HG02981 (cell line): ENCODE data around the gene SPSB1.

Source experiments
- ATAC-seq: cut with Tn5 transposase; IDR thresholded peaks from one replicate; pipeline ENCODE4 v1.9.1; 2021; ENCODE audit warnings: mild to moderate bottlenecking, moderate library complexity; ENCODE audit not compliant: unreplicated experiment

The SPSB1 gene

DNA sequence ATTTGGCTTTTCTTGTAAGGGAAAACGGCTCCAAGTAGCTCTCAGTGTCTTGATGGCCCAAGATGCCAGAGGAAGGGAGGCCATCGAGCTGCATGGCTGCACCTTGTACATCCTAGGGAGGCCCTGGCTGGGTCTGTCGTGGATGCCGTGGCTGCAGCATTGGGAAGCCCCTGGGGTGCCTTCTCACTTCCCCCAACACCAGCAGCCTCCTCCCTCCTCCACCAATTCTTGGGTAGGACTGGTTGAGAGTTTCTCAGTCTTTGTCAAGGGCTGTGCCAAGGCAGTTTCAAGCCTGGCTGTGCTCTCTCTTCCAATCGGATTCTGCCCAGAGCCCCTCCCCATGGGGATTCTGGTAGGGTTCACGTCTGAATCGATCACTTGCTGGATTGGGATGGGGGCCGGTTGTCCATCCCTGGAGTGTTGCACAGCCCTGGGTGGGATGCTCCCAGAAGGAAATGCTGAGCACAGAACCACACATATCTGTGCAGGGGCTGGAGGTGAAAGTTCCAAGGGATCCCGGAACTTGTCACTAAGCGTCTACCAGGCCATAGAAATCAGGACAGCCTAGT lies 14.0 kb upstream of the SPSB1 start:
- ATAC-seq: no peak

DNA sequence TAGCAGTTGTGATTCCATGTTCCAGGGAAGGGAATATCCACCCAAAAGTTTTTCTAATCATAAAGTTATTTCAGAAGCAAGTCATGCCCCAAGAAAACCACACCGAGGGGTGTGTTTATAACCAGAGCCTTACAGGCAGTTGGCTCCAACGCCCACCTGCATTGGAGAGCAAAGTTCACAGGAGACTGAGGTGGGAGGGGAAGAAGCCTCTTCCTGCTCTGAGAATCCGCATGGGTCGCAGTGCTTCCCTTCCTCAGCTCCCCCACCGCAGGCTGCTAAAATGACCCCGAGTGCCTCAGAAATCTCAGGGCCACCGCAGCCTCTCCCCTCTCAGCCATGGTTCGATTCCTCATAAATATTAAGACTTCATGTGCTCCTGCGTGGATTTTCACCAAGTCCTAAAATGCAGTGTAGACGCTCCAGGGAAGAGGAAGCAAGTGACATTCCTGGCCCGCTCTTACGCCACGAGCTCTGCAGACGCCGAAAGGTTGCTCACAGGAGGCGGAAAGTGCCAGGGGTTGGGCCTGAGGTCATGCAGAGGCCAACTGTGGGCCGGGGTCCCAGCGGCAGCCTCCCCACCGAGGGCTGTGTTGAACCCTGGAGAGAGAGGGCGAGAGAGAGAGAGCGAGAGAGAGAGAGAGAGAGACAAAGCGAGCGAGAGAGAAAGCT lies 13.4 kb upstream of the SPSB1 start:
- no peak for ATAC-seq

DNA sequence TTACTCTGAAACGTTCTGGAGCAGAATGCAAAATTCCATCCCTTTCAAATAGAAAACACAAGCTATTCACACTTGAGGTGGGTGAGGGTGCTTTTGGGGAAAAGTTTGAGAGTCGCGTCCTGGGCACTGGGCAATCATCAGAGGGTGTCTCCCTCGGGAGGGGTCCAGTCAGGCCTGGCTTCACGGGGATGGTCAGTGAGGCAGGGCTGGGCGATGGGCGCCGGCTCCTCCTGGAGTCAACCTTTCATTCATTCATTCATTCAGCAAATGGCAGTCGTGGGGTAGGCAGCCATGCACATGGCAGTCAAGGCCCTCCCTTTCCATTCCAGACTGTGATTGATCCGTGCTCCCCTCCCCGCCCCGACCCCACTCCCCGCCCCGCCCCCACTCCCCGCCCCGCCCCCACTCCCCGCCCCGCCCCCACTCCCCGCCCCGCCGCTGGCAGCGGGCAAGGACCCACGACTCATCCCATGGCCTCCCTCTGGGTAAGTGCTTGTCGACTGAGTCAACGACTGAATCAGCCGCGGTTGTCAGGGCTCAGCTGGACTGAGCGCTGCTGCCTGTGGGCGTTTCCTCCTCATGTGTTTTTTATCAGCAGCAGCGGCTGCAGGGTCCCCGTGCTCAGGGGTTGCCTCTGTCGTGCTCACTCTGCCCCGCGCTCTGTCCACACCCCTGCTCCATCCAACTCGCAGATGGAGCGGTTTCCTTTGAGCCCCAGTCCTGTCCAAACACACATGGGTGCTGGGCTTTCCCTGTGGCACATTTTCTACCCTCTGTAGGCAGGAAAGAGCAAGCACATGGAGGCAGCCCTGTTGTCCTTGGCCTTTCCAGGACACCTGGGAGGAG lies 12.5 kb upstream of the SPSB1 start:
- no peak for ATAC-seq

DNA sequence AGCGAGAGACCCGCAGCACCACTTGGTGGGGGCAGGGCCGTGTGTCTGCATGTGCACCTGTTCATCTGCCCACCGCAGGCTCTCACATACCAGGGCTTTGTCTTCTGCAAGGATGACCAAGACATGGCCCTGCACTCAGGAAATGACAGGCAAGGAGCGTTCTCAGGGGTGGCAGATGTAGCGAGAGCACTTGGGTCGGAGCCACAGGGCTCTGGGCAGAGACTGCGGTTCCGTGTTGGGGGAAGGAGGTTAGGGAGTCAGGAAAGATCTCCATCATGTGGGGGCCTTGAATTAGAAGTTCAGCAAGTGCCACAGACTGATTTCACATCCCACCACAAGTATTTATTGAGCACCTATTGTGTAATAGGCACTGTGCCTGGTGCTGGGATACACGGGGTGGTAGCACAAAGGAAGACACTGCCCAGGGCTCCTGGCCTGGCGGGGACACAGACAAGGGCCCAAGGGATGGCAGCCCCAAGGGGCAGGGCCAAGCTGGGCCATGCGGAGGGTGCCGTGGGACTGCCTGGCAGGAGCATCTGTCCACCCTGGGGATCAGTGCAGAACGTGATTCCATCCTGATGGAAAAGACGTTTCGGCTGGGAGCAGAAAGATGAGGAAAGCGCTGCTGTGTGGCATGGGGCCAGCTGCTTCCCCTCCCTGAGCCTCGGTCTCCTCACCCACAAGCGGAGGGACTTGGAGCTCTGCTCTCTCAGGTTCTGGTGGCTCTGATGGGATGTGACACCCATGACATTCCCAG lies 11.4 kb upstream of the SPSB1 start:
- no peak for ATAC-seq

DNA sequence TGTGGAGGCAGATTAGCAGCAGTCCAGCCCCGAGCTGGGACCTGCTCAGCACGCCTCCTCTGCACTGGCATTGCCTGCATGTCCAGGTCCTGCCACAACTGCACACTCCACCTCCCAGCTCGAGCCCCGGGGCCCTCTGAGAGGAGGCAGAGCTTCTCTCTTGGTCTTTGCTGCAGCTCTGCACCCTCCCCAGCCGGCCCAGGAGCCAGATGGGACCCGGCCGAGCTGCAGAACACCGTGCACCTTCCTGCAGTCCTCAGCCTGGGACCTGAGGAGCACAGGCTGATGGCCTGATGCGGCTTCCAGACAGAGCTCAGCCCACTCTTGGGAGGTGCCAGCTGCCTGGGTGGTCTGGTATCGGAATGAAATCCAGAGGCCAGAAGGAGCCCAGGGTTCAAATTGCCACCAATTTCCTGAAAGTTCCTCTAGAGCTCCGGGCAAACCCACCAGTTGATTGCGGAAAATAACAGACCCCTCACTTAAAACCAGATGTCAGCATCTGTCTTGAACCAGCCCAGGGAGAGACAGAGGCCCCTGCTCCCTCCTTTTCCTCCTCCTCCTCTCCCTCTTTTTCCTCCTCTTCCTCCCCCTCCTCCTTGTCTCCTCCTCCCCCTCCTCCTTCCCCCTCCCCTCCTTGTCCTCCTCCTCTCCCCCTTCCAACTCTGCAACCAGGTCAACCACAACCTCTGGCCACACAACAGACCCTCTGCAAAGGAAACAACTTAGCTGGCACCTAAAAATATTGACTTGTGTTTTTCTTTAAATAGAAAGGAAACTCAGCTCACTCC lies 10.6 kb upstream of the SPSB1 start:
- ATAC-seq: no peak

DNA sequence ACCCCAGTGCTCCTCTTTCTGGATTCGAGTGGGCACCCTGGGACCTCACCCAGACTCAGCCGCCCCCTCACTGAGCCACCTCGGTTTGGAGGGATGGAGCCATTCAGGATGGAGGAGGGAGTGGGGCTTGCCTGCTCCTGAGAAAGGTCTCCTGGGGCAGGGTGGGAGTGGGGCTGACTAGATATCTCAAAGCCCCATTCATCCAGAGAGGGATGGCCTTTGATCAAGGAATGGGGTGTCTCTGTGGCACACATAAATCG lies 10.1 kb upstream of the SPSB1 start:
- ATAC-seq: no peak

DNA sequence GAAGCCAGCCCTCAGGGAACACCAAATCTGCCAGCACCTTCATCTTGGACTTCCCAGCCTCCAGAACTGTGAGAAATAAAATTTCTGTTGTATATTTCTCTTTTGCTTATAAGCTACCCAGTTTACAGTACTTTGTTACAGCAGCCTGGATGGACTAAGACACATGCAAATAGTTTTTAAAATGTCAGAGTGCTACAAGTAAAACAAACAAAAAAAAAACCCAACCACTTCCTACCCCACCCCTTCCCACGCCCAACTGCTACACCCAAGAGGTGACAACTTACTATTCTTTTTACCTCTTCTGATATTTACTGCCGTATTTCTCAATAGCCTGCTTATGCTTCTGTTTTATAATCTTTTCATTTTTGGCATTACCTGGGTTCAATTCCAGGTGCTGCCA lies 8.6 kb upstream of the SPSB1 start:
- no peak for ATAC-seq

DNA sequence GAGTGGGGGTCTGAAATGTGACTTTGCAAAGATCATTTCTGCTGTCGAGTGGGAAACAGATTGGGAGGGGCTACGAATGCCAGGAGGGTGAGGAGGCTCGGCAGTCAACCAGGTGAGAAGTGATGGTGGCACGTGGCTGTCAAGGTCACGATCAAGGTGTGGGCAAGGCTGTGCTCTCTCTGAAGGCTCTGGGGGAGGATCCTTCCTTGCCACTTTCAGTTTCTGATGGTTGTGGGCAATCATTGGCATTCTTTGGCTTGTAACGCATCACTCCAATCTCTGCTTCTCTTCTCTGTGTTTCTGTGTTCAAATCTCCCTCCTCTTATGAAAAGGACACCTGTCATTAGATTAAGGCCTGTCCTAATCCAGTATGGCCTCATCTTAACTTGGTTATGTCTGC lies 6.1 kb upstream of the SPSB1 start:
- ATAC-seq: no peak

DNA sequence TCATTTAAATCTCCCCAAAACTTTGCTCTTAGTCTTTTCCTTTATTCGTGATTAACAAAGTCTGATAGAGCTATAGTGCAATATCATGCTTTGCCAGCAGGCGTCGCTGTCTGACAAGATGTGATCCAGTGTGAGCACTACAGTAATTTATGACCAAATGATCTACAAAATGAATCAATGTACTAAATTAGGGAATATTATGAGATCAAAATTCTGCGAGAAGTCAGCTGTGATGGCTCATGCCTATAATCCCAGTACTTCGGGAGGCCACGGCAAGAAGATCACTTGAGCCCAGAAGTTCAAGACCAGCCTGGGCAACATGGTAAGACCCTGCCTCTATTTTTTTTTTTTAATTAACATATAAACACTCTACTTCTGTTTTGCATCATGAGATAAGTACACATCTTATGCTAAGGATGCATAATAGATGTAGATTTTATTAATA lies 3.6 kb upstream of the SPSB1 start:
- no peak for ATAC-seq

DNA sequence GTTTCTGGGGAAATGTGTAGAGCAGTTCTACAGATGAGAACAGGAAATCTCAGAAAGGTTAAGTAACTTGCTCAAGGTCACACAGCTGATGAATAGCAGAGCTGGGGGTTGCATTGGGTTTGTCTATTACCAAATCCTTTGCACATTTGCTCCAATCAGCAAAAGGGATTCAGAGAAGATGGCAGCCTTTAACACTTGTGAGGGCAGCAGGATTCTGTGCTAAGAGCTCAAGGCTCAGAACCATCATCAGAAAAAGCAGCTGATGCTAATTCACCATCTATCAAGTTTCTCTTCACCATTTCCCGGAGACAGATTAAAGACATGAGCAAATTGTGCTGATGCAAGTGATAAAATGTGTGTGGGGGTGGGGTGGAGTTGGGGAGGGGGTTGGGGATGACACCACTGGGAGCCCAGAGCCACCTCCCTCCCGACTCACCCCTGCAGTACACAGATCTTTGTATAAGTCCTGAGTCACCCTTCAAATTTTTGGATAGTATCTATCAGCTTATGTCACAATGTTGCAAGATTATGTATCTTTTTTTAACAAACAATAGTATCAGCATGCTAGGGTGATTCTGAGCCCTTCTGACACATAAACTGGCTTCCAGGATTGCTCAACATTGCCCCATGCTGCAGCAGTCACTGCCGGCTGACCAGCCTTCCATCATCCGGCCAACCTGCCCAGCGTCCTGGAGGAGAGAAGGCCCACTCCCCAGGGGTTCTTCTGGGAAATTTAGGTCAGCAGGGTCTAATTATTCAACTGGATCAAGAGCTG lies 2.8 kb upstream of the SPSB1 start:
- ATAC-seq: no peak

DNA sequence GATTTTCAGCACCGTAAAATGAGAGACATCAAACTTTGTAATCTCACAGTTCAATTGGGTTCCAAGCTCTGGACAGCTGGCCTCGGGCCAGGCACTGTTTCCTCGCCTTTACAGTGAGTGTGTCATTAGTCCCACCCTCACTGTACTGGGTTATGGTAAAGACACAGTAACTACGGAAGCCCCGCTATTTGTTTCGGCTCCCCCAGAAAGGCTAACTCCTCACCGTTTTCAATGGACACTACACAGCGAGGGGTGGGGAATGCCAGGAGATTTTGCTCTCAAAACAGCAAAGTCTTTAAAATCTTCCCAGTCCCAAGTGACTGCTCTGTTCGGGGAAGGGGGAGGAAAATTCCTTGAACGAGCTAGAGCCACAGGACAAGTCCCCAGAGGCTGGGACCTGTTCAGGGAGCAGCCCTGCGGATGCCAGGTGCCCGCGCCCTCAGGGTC lies 757 bp upstream of the SPSB1 start:
- ATAC-seq: no peak

DNA sequence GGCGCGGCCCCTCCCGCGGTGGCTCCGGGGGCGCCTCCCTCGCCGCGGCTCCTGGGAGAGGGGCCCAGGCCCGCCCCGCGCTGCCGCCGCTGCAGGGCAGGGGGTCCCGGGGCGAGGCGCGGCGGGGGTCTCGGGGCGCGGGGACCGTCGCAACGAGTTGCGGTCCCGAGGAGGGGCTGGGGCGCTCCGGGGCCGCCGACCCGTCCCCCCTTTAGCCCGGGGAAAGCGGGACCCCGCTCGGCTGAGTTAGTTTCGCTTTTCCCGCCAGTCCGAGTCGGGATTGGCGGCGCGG lies 493 bp downstream of the SPSB1 start:
- no peak for ATAC-seq

DNA sequence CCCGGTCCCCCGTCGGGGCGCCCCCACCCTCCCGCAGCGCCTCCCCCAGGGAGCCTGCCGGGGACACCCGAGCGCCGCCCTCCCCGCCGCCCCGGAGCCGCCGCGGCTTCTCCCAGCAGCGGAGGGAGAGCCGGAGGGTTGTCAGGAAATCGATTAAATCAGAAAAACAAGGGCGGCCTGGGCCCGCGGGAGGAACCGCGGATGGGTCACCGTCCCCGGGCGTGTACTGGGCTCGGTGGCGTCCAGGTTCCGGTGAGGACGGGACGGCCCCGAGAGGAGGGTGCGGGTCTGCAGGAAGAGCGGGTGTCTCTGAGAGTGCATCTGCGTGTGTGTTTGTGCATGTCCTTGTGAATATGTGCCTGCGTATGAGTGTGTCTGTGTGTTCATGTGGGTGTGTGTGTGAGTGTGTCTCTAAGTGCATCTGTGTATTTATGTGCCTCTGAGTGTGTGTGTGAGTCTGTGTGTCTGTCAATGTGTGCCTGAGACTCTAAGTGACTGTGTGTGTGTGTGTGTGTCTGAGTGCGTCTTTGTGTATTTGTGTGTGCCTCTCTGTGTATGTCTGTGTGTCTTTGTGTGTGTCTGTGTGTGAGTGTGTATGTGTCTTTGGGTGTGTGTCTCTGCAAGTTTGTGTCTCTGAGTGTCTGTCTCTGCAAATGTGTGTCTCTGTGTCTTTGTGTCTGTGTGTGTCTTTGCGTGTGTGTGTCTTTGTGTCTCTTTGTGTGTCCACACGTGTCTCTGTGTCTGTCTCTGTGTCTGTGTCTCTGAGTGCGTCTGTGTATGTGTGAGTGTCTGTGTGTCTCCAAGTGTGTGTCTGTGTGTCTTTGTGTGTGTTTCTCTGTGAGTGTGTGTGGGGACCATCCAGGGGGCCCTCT lies 1.1 kb downstream of the SPSB1 start:
- no peak for ATAC-seq

DNA sequence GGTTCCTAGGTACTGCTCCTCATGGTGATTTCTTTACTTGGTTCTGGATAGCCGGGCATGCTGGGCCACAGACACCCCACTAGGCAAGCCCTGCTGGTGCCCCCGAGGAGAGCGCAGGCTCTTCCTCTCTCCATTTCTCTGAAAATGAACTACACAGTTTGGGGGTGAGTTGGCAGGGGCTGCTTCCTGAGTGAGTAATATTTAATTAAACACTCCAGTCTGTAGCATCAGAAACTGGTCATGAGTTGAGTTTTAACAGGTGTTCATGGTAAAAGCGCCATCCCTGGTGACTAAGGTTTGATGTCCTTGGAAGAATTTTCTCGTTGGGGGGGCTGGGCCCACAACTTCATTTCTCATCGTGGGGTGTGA lies 1.7 kb downstream of the SPSB1 start:
- no peak for ATAC-seq

DNA sequence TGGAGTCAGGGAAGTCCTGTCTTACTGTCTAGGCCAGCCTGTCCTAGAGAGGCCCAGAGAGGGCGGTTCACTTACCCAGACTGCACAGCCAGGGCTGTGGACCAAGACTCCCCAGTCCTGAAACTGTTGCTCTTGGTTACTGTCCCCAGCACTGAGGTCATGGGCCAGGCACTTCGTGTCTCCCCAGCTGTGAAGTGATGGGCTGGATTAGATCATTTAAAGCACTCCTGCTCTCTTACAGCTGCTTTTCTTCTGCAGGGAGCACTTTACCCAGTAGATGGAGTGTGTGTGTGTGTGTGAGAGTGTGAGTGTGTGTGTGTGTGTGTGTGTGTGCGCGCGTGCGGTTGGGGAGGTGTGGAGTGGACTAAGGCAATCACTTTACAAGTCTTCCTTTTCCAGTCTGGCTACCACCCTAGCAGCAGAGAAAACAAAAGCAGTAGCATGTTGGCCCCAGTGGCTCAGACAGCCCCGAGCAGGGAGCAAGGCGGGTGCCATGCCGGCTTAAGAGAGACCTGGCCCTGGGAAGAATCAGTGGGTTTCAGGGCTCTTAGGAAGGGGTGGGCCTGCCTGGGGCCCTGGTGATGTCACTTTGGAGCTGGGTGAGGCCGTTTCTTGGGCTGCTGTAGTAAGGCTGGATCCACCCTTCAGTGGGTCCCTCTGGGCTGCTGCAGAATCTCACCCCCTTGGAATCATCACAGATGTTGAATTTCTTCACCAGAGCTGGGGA lies 2.4 kb downstream of the SPSB1 start:
- no peak for ATAC-seq

DNA sequence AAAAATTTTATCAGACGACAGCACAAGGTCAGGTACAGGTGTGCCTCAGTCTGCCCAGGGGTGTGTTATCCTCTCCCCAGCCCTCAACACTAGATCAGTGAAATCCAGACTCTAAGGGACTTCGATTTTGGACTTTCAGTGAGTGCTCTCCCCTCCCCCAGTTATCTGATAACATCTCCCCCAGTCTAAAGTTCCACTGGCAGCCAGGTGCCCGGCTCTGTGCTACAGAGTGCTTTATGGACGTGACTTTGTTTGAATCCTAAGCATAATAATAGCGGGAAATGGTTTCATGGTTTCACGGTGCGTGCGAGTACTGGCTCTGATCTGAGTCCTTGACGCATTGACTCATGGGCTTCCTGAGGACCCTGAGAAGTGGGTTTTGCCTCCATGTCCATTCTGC lies 3.2 kb downstream of the SPSB1 start:
- ATAC-seq: no peak

DNA sequence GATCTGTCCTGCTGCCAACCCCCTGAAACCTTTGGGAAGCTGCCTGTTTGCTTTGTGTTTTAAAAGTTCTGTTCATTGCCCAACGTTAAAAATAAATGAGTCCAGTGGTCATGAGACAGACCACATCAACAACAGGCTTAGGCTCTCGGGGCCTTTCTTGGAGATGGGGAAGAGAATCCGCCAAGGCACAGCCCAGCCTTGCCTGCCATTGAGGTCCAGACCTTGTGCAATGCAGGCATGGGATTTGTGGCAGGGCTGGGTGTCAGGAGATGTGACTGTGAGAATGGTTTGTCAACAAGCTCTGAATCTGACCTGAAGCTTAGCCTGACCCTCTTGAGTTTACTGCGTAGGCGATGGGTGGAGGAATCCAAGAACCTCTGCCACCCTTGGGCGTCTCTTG lies 4.2 kb downstream of the SPSB1 start:
- no peak for ATAC-seq

DNA sequence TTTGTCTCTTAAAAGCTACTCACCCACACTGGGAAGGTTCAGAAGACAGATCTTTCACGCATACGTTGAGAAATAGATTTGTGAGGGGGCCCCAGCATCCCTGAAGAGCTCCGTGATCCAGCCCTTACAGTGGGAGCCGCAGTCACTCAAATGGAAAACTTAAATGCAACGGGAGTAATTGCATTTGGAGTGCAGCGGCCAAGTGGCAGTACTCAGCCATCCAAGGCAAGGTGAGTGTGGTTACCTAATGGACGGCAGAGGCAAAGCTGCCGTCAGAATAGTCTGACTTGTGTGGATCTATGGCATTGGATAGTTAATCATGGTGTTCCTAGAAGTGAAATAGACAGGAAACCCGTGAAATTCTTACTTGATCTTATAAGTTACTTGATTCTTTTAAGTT lies 5.1 kb downstream of the SPSB1 start:
- no peak for ATAC-seq

DNA sequence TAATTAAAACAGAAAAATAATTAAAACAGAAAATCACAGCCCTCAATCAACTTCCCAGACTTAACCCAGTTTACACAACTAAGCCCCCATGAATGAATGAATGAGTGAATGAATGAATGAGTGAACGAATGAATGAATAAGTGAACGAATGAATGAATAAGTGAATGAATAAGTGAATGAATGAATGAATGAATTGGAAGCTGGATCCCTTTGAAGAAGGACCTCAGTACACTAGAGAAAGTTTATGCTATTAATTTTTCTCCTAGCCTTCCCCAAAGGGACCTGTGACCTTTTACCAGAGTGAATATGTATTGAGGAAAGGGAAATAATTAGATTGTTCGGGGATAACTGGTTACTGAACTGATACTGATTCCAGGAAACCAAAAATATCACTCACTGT lies 5.6 kb downstream of the SPSB1 start:
- ATAC-seq: no peak
